GM18951 (cell line): ENCODE results near the gene JHY.

Experiments
- POLR2A ChIP-seq: IDR thresholded peaks from 4 replicates; pipeline ENCODE4 v1.6.1; 2011; ENCODE audit warnings: mild to moderate bottlenecking; ENCODE audit not compliant: insufficient read length, insufficient read depth; ENCODE audit errors: extremely low read depth
- in situ Hi-C: fragments of 300-500 bp; cut with MboI; formaldehyde crosslinking; loops from one replicate; pipeline ENCODE4 v1.12.0; 2022; ENCODE audit warnings: low sequenced_read_pairs, mixed read lengths, inconsistent platforms; ENCODE audit not compliant: unreplicated experiment

JHY gene

GRCh38 chr11:122882189-122882856, at the start of gene JHY:
Gene JHY (plus strand): TSS chr11:122882759. CDS start chr11:122885850, 3,091 bp downstream.
- no peak for TF ChIP-seq POLR2A
- in situ Hi-C loops: no loop called here

- in situ Hi-C loops: no loop called here
- TF ChIP-seq POLR2A: no peak
Observed at GRCh38 chr11:122833846-122834464, 48.6 kb upstream of the JHY start.

- TF ChIP-seq POLR2A: no peak
- in situ Hi-C loops: no loop called here
Observed at GRCh38 chr11:122836916-122837315, 45.6 kb upstream of the JHY start.

- no peak for TF ChIP-seq POLR2A
- in situ Hi-C loops: no loop called here
Observed at GRCh38 chr11:122837528-122838346, 44.8 kb upstream of the JHY start.

- in situ Hi-C loops: no loop called here
- no peak for TF ChIP-seq POLR2A
Observed at GRCh38 chr11:122843281-122844141, 39.0 kb upstream of the JHY start.

- TF ChIP-seq POLR2A: no peak
- in situ Hi-C loops: no loop called here
Observed at GRCh38 chr11:122847466-122847865, 35.1 kb upstream of the JHY start.

GRCh38 chr11:122848186-122848585, 34.4 kb upstream of the JHY start:
- in situ Hi-C loops: no loop called here
- no peak for TF ChIP-seq POLR2A

GRCh38 chr11:122850076-122850631, 32.4 kb upstream of the JHY start:
- no peak for TF ChIP-seq POLR2A
- in situ Hi-C loops: loop anchor here (5.0 kb wide), 1 partner anchor 53 kb away; no protein-coding TSS in a partner anchor

GRCh38 chr11:122851366-122851966, 31.1 kb upstream of the JHY start:
- in situ Hi-C loops: loop anchor here (5.0 kb wide), 1 partner anchor 54 kb away; no protein-coding TSS in a partner anchor

GRCh38 chr11:122852074-122852795, 30.3 kb upstream of the JHY start:
- TF ChIP-seq POLR2A: no peak
- in situ Hi-C loops: loop anchor here (5.0 kb wide), 1 partner anchor 55 kb away; no protein-coding TSS in a partner anchor

More at GRCh38 chr11:122851366-122851966, 31.1 kb upstream of the JHY start:
- TF ChIP-seq POLR2A: no peak

- TF ChIP-seq POLR2A: no peak
- in situ Hi-C loops: loop anchor here (5.0 kb wide), 1 partner anchor 55 kb away; no protein-coding TSS in a partner anchor
Observed at GRCh38 chr11:122852796-122853160, 29.8 kb upstream of the JHY start.
